Spleen (tissue), 11 donors: ENCODE data around the gene MAGI2. TPM values are rescaled to one million over a fixed set of nuclear protein-coding genes. Genes with fewer than 3 reads are reported as not detected.

ENCODE experiments used
- DNase-seq: peaks from one replicate; pipeline ENCODE4 v3.0.0-alpha.2; 2020
- H3K27ac ChIP-seq, 8 donors: fragments of 200-600 bp; sonication (generic) in 7 of 8; 1 replicate in 4 of 8; 2 replicates in 4 of 8; pipeline versions ENCODE4 v1.5.0 to v1.8.0; 2016 to 2021; ENCODE audit warnings: inconsistent platforms in 4 of 8, mild to moderate bottlenecking in 4 of 8, moderate library complexity in 1 of 8
- H3K27me3 ChIP-seq, 7 donors: fragments of 200-600 bp; sonication (generic) in 6 of 7; replicated peaks in 1 of 7; 1 replicate in 4 of 7; 2 replicates in 3 of 7; pipeline versions ENCODE4 v1.5.0 to v1.8.0; 2016 to 2021; ENCODE audit warnings: inconsistent platforms in 3 of 7, mild to moderate bottlenecking in 1 of 7
- H3K36me3 ChIP-seq, 6 donors: fragments of 200-600 bp; sonication (generic) in 5 of 6; 1 replicate in 4 of 6; 2 replicates in 2 of 6; pipeline versions ENCODE4 v1.5.0 to v1.8.0; 2016 to 2021; ENCODE audit warnings: inconsistent platforms in 2 of 6
- H3K4me1 ChIP-seq, 6 donors: fragments of 200-600 bp; sonication (generic) in 5 of 6; 1 replicate in 3 of 6; 2 replicates in 3 of 6; pipeline versions ENCODE4 v1.5.0 to v1.8.0; 2016 to 2021; ENCODE audit warnings: inconsistent platforms in 3 of 6
- H3K4me3 ChIP-seq, 8 donors: fragments of 200-600 bp; sonication (generic) in 7 of 8; 1 replicate in 4 of 8; 2 replicates in 4 of 8; pipeline versions ENCODE4 v1.5.0 to v1.8.0; 2016 to 2021; ENCODE audit warnings: inconsistent platforms in 4 of 8, mild to moderate bottlenecking in 4 of 8, moderate library complexity in 2 of 8
- H3K9me3 ChIP-seq, 8 donors: fragments of 200-600 bp; sonication (generic) in 7 of 8; 1 replicate in 4 of 8; 2 replicates in 4 of 8; pipeline versions ENCODE4 v1.5.0 to v1.8.0; 2016 to 2021; ENCODE audit warnings: inconsistent platforms in 4 of 8
- POLR2A ChIP-seq, 3 donors: fragments of 450-650 bp; IDR thresholded peaks; one replicate each; pipeline ENCODE4 v1.5.1; 2017; ENCODE audit warnings: antibody characterized with exemption in 3 of 3, mild to moderate bottlenecking in 1 of 3
- POLR2AphosphoS5 ChIP-seq, 3 donors: sonication (generic); formaldehyde crosslinking; IDR thresholded peaks; one replicate each; pipeline ENCODE4 v1.5.1; 2017; ENCODE audit warnings: antibody characterized with exemption in 3 of 3
- WGBS, 5 donors: extraction: QIAGEN DNeasy Blood & Tissue Kit in 3 of 5; methylation state at CpG; one replicate each; pipeline versions ENCODE4 v1.1.5 to v1.1.7; 2013 to 2018; 5-methylcytosine and 5-hydroxymethylcytosine counted together
- intact Hi-C: fragments of 100-400 bp; cut with DNase I; formaldehyde crosslinking; loops from one replicate; pipeline ENCODE4 v1.15.0; 2023; ENCODE audit warnings: low total_unique reads
- polyA plus RNA-seq, 3 donors: library from polyadenylated mRNA; stranded (reverse); fragments of 200-250 nt; gene quantifications; one replicate each; pipeline ENCODE4 v1.2.1, GENCODE V29; 2013
- total RNA-seq, 7 donors: library from RNA; depleted of rRNA in 3 of 7; stranded (reverse); fragments of >200 nt in 3 of 7; fragmentation: NEBNext Ultra II Directional in 4 of 7; extraction: Animal tissue kit (Norgen Biotek cat#: 25700) in 4 of 7; gene quantifications; one replicate each; pipeline versions ENCODE4 v1.1.0 to v1.2.1, GENCODE V29; 2016 to 2021
- TF ChIP-seq, protein P1 (sequence below), 11 experiments: fragments of 200-600 bp in 7 of 11; fragments of 450-650 bp in 4 of 11; sonication (generic) in 4 of 11; IDR thresholded peaks in 8 of 11; conservative IDR thresholded peaks in 3 of 11; 1 replicate in 7 of 11; 2 replicates in 4 of 11; pipeline versions ENCODE4 v1.4.0 to v1.8.0; 2016 to 2021; ENCODE audit warnings: antibody characterized with exemption in 11 of 11, inconsistent platforms in 4 of 11, mild to moderate bottlenecking in 1 of 11
- donor health status: healthy with polysubstance abuse.
- donor health status: DM: no; HTN: no; CAD: no; lungs with moderate emphysema.
- donor health status: DM: no; HTN: no; CAD: no.
- donor health status: Bipolar disorder and iron deficiency.
- donor health status: healthy.
- donor health status: DM: no; HTN: no; CAD: no.
- donor health status: DM: yes; HTN: yes; CAD: no.

Gene MAGI2
- total and polyA plus RNA-seq, 10 donors, result 0.74 to 18.1 (median 11.1) TPM

- no peak for DNase-seq
- no peaks in the 10 kb centered on the region for H3K27me3 ChIP-seq
- H3K9me3 ChIP-seq, result no peaks in the 10 kb centered on the region
- 66 to 87% (median 77%) methylated on average over 4 of the region's 4 CpGs for WGBS, 5 donors
- H3K4me3 ChIP-seq, result no peak overlapping the region
- no peak for TF ChIP-seq POLR2A (IDR thresholded peaks at IDR 0.05)
- TF ChIP-seq, protein P1, sequence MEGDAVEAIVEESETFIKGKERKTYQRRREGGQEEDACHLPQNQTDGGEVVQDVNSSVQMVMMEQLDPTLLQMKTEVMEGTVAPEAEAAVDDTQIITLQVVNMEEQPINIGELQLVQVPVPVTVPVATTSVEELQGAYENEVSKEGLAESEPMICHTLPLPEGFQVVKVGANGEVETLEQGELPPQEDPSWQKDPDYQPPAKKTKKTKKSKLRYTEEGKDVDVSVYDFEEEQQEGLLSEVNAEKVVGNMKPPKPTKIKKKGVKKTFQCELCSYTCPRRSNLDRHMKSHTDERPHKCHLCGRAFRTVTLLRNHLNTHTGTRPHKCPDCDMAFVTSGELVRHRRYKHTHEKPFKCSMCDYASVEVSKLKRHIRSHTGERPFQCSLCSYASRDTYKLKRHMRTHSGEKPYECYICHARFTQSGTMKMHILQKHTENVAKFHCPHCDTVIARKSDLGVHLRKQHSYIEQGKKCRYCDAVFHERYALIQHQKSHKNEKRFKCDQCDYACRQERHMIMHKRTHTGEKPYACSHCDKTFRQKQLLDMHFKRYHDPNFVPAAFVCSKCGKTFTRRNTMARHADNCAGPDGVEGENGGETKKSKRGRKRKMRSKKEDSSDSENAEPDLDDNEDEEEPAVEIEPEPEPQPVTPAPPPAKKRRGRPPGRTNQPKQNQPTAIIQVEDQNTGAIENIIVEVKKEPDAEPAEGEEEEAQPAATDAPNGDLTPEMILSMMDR (IDR thresholded peaks at IDR 0.05 in 8 of 11, conservative IDR thresholded peaks at IDR 0.05 in 3 of 11), result no peak
- no peak for TF ChIP-seq POLR2AphosphoS5 (IDR thresholded peaks at IDR 0.05)
- intact Hi-C loops, result no loop called here
- H3K27ac ChIP-seq, result no peak overlapping the region
- H3K4me1 ChIP-seq, result no peaks in the 10 kb centered on the region
- no peaks in the 10 kb centered on the region for H3K36me3 ChIP-seq
Observed at GRCh38 chr7:78383096-78383880, 1070.2 kb downstream of the MAGI2 start.

- no peak overlapping the region for H3K27ac ChIP-seq
- TF ChIP-seq POLR2A (IDR thresholded peaks at IDR 0.05) (no peak), POLR2AphosphoS5 (IDR thresholded peaks at IDR 0.05) (no peak)
- TF ChIP-seq, protein P1 (IDR thresholded peaks at IDR 0.05 in 8 of 11, conservative IDR thresholded peaks at IDR 0.05 in 3 of 11), result no peak
- no peaks in the 10 kb centered on the region for H3K9me3 ChIP-seq
- no peaks in the 10 kb centered on the region for H3K4me1 ChIP-seq
- DNase-seq, result no peak
- H3K4me3 ChIP-seq, result no peak overlapping the region
- intact Hi-C loops, result no loop called here
- H3K27me3 ChIP-seq, result no peaks in the 10 kb centered on the region
- WGBS, 5 donors, result 81 to 93% (median 90%) methylated on average over 1 of the region's 1 CpG
- no peaks in the 10 kb centered on the region for H3K36me3 ChIP-seq
Observed at GRCh38 chr7:78379148-78379547, 1074.3 kb downstream of the MAGI2 start.

GRCh38 chr7:78377532-78377931 lies 1075.9 kb downstream of the MAGI2 start:
- 85 to 97% (median 89%) methylated on average over 1 of the region's 1 CpG for WGBS, 5 donors
- no peaks in the 10 kb centered on the region for H3K36me3 ChIP-seq
- H3K4me1 ChIP-seq, result no peaks in the 10 kb centered on the region
- H3K4me3 ChIP-seq, result no peak overlapping the region
- DNase-seq, result no peak
- TF ChIP-seq POLR2A (IDR thresholded peaks at IDR 0.05), result no peak
- TF ChIP-seq, protein P1 (IDR thresholded peaks at IDR 0.05 in 8 of 11, conservative IDR thresholded peaks at IDR 0.05 in 3 of 11), result no peak
- TF ChIP-seq POLR2AphosphoS5 (IDR thresholded peaks at IDR 0.05), result no peak
- intact Hi-C loops, result no loop called here
- no peak overlapping the region for H3K27ac ChIP-seq
- H3K27me3 ChIP-seq, result no peaks in the 10 kb centered on the region
- H3K9me3 ChIP-seq, result no peaks in the 10 kb centered on the region

DNA sequence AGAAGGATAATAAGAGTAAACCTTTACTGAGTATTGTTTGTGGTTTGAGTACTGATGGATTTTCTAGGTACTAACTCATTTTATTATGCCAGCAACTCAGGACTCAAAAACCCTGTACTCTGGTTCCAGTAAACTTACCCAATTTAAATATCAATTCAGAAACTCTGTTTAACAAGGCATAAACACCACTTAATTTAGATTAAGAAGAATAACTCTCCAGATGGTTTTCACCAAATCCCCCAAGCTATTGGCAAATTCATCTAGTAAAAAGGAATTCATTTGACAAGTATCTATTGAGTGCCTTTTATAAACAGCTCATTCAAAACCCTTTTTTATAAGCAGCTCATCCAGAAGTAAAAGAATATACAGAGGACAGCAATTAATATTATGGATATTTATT lies 1082.5 kb downstream of the MAGI2 start:
- no peaks in the 10 kb centered on the region for H3K27me3 ChIP-seq
- H3K4me1 ChIP-seq, result no peaks in the 10 kb centered on the region
- no peak overlapping the region for H3K4me3 ChIP-seq
- no peaks in the 10 kb centered on the region for H3K9me3 ChIP-seq
- H3K36me3 ChIP-seq, result no peaks in the 10 kb centered on the region
- H3K27ac ChIP-seq, result no peak overlapping the region
- no peak for DNase-seq
- intact Hi-C loops, result no loop called here
- TF ChIP-seq, protein P1 (IDR thresholded peaks at IDR 0.05 in 8 of 11, conservative IDR thresholded peaks at IDR 0.05 in 3 of 11), result no peak
